Right lobe of liver (tissue), 6 donors: ENCODE data around the gene SULT1A2. TPM values are rescaled to one million over a fixed set of nuclear protein-coding genes. Genes with fewer than 3 reads are reported as not detected.

Source experiments
- ATAC-seq, 4 donors: fragments of 200-7000 bp; cut with Tn5 transposase; one replicate each; pipeline ENCODE4 v1.9.1; 2020; ENCODE audit warnings: mild to moderate bottlenecking in 4 of 4, moderate library complexity in 4 of 4
- DNase-seq, 3 donors: peaks; one replicate each; pipeline ENCODE4 v3.0.0-alpha.2; 2020
- H3K27ac ChIP-seq, 3 donors: fragments of 200-600 bp; one replicate each; pipeline ENCODE4 v1.8.0; 2022
- H3K27me3 ChIP-seq, 2 donors: fragments of 200-600 bp; one replicate each; pipeline ENCODE4 v1.8.0; 2022
- H3K36me3 ChIP-seq, 4 donors: fragments of 200-600 bp; sonication (generic) in 1 of 4; one replicate each; pipeline versions ENCODE4 v1.5.1 to v1.8.0; 2017 to 2022; ENCODE audit warnings: control low read depth in 1 of 4
- H3K4me1 ChIP-seq, 4 donors: fragments of 200-600 bp; sonication (generic) in 1 of 4; one replicate each; pipeline versions ENCODE4 v1.5.1 to v1.8.0; 2017 to 2022; ENCODE audit warnings: control low read depth in 1 of 4
- H3K4me3 ChIP-seq, 3 donors: fragments of 200-600 bp; one replicate each; pipeline ENCODE4 v1.8.0; 2022
- H3K9me3 ChIP-seq, 4 donors: fragments of 200-600 bp; sonication (generic) in 1 of 4; one replicate each; pipeline versions ENCODE4 v1.5.1 to v1.8.0; 2017 to 2022; ENCODE audit warnings: control low read depth in 1 of 4
- CTCF ChIP-seq, 4 donors: fragments of 200-600 bp in 3 of 4; fragments of 450-650 bp in 1 of 4; IDR thresholded peaks; one replicate each; pipeline versions ENCODE4 v1.5.1 to v1.8.0; 2016 to 2022; ENCODE audit warnings: antibody characterized with exemption in 4 of 4, mild to moderate bottlenecking in 2 of 4
- POLR2A ChIP-seq: fragments of 450-650 bp; IDR thresholded peaks from one replicate; pipeline ENCODE4 v1.6.1; 2017; ENCODE audit warnings: antibody characterized with exemption, mild to moderate bottlenecking
- WGBS: methylation state at CpG from one replicate; pipeline ENCODE4 v1.1.6; 2018; ENCODE audit warnings: low coverage, low lambda C conversion rate; ENCODE audit not compliant: insufficient coverage; ENCODE audit errors: missing lambda C conversion rate; 5-methylcytosine and 5-hydroxymethylcytosine counted together
- intact Hi-C, 2 donors: fragments of 100-400 bp; cut with DNase I; formaldehyde crosslinking; loops; one replicate each; pipeline versions ENCODE4 v1.11.2 to v1.14.1; 2022
- total RNA-seq, 6 experiments: library from RNA; depleted of rRNA in 2 of 6; stranded (reverse); fragments of >200 nt in 2 of 6; fragmentation: NEBNext Ultra II Directional in 3 of 6; extraction: Animal tissue kit (Norgen Biotek cat#: 25700) in 3 of 6; gene quantifications; one replicate each; pipeline versions ENCODE4 v1.1.0 to v1.2.4, GENCODE V29; 2016 to 2023
- donor health status: DM: no; HTN: yes; CAD: no.
- donor health status: DM: no; HTN: no; CAD: no.
- donor health status: DM: no; HTN: no; CAD: no.
- donor health status: DM: no; HTN: yes; CAD: no.
- donor health status: DM: no; HTN: yes; CAD: no.

Gene SULT1A2
- total RNA-seq, 6 experiments from 2014 or later: 10.1 to 48.3 (median 18.0) TPM

GRCh38 chr16:28586466-28586865 is 10.4 kb downstream of the SULT1A2 start:
- Histone ChIP-seq H3K36me3 (peaks cover 0 to 53% (median 23%) of the 10 kb centered on the region in 4 donors), H3K27me3 (no peaks in the 10 kb centered on the region), H3K27ac (no peak overlapping the region), H3K4me1 (no peaks in the 10 kb centered on the region), H3K9me3 (no peaks in the 10 kb centered on the region), H3K4me3 (no peak overlapping the region)
- ATAC-seq (no peak), DNase-seq (no peak)
- WGBS: 77% methylated on average over 2 of the region's 3 CpGs
- intact Hi-C loops: no loop called here
- TF ChIP-seq POLR2A (no peak), CTCF (IDR thresholded peaks at IDR 0.05) (no peak)

- Histone ChIP-seq H3K4me3 (no peak overlapping the region), H3K36me3 (peaks cover 0 to 45% (median 19%) of the 10 kb centered on the region in 4 donors), H3K9me3 (no peaks in the 10 kb centered on the region), H3K27ac (no peak overlapping the region), H3K27me3 (no peaks in the 10 kb centered on the region), H3K4me1 (no peaks in the 10 kb centered on the region)
- WGBS: 77% methylated on average over 5 of the region's 11 CpGs
- ATAC-seq: no peak
- intact Hi-C loops: no loop called here
- no peak for TF ChIP-seq POLR2A
- TF ChIP-seq CTCF (IDR thresholded peaks at IDR 0.05): no peak
- no peak for DNase-seq
Measured at GRCh38 chr16:28585674-28586073, 11.2 kb downstream of the SULT1A2 start.

- ATAC-seq (no peak), DNase-seq (no peak)
- Histone ChIP-seq H3K27me3 (no peaks in the 10 kb centered on the region), H3K4me3 (no peak overlapping the region), H3K4me1 (no peaks in the 10 kb centered on the region), H3K9me3 (no peaks in the 10 kb centered on the region), H3K36me3 (peaks cover 0 to 19% (median 7%) of the 10 kb centered on the region in 4 donors), H3K27ac (no peak overlapping the region)
- WGBS: 94% methylated on average over 7 of the region's 15 CpGs
- intact Hi-C loops: no loop called here
- TF ChIP-seq CTCF (IDR thresholded peaks at IDR 0.05): no peak
- no peak for TF ChIP-seq POLR2A
Measured at GRCh38 chr16:28580726-28581315, 16.0 kb downstream of the SULT1A2 start.

- Histone ChIP-seq H3K4me1 (no peaks in the 10 kb centered on the region), H3K27ac (no peak overlapping the region), H3K36me3 (no peaks in the 10 kb centered on the region), H3K27me3 (no peaks in the 10 kb centered on the region), H3K4me3 (no peak overlapping the region), H3K9me3 (no peaks in the 10 kb centered on the region)
- no peak for ATAC-seq
- intact Hi-C loops: no loop called here
- DNase-seq: no peak
- no peak for TF ChIP-seq POLR2A
- no peak for TF ChIP-seq CTCF (IDR thresholded peaks at IDR 0.05)
- WGBS: 79% methylated on average over 8 of the region's 8 CpGs
Measured at GRCh38 chr16:28575446-28576109, 21.3 kb downstream of the SULT1A2 start.
